Breast epithelium (tissue), 3 donors: ENCODE measurements around the gene MACROD2.

Experiments used
- POLR2A ChIP-seq: fragments of 450-650 bp; IDR thresholded peaks from one replicate; pipeline ENCODE4 v1.6.1; 2016; ENCODE audit warnings: antibody characterized with exemption, mild to moderate bottlenecking, moderate library complexity
- POLR2AphosphoS5 ChIP-seq, 3 donors: sonication (generic); formaldehyde crosslinking; IDR thresholded peaks; one replicate each; pipeline ENCODE4 v1.6.1; 2017; ENCODE audit warnings: antibody characterized with exemption in 3 of 3
- TF ChIP-seq, protein P1 (sequence below), 3 donors: fragments of 450-650 bp; IDR thresholded peaks; one replicate each; pipeline ENCODE4 v1.5.1; 2016 to 2017; ENCODE audit warnings: antibody characterized with exemption in 3 of 3, mild to moderate bottlenecking in 3 of 3, moderate library complexity in 3 of 3

DNA sequence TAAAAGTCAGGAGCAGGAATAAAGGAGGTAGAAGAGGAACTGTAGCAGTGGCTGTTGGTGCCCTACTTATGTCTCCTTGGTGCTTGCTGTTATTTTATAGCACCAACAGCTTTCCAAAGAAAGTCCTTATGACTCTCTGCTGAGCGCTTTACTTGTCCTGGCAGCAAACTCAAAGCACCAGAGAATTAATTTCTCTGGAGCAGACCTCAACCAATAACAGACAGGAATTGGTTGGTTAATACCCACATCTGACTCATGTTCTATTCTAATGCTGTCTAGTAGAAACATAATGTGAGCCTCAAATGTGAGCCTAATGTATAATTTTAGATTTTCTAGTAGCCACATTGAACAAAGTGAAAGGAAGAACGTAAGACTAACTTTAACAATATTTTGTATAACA, 1892.1 kb downstream of the MACROD2 start:
- TF ChIP-seq, protein P1, sequence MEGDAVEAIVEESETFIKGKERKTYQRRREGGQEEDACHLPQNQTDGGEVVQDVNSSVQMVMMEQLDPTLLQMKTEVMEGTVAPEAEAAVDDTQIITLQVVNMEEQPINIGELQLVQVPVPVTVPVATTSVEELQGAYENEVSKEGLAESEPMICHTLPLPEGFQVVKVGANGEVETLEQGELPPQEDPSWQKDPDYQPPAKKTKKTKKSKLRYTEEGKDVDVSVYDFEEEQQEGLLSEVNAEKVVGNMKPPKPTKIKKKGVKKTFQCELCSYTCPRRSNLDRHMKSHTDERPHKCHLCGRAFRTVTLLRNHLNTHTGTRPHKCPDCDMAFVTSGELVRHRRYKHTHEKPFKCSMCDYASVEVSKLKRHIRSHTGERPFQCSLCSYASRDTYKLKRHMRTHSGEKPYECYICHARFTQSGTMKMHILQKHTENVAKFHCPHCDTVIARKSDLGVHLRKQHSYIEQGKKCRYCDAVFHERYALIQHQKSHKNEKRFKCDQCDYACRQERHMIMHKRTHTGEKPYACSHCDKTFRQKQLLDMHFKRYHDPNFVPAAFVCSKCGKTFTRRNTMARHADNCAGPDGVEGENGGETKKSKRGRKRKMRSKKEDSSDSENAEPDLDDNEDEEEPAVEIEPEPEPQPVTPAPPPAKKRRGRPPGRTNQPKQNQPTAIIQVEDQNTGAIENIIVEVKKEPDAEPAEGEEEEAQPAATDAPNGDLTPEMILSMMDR (IDR thresholded peaks at IDR 0.05): no peak
- no peak for TF ChIP-seq POLR2AphosphoS5 (IDR thresholded peaks at IDR 0.05)
- no peak for TF ChIP-seq POLR2A
